ENCODE measurements around the gene LAT.
"Not testable (repeated sequence)": the region's sequence is repeated elsewhere in the genome, so short reads cannot be mapped to it uniquely, and the experiment has no call there.

The LAT gene

GRCh38 chr16:28977703-28978662 lies 6.9 kb upstream of the LAT start:
- peak in 1 of 5 donors; percentile 23 for DNase-seq

DNA sequence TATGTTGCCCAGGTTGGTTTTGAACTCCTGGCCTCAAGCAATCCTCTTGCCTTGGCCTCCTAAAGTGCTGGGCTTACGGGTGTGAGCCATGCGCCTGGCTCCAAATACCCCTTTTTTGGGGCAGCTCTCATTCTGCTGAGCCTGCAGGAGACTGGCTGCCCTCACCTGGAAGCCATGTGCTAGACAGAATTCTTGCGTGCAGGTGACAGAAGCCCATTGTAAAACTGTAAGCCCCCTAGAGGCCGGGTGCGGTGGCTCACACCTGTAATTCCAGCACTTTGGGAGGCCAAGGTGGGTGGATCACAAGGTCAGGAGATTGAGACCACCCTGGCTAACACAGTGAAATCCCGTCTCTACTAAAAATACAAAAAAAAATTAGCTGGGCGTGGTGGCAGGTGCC lies 4.5 kb upstream of the LAT start:
- DNase-seq, result not testable (repeated sequence)

- DNase-seq, result no peak
These were observed 3.9 kb upstream of the LAT start for GRCh38 chr16:28980929-28981328.

GRCh38 chr16:28981517-28981916 lies 3.3 kb upstream of the LAT start:
- peak in 1 of 5 donors; percentile 34 for DNase-seq

GRCh38 chr16:28982418-28982817 lies 2.4 kb upstream of the LAT start:
- DNase-seq, result no peak

GRCh38 chr16:28982949-28983348 lies 1.9 kb upstream of the LAT start:
- DNase-seq, result no peak

- DNase-seq, result no peak
These were observed 1.2 kb upstream of the LAT start for GRCh38 chr16:28983644-28984043.

DNA sequence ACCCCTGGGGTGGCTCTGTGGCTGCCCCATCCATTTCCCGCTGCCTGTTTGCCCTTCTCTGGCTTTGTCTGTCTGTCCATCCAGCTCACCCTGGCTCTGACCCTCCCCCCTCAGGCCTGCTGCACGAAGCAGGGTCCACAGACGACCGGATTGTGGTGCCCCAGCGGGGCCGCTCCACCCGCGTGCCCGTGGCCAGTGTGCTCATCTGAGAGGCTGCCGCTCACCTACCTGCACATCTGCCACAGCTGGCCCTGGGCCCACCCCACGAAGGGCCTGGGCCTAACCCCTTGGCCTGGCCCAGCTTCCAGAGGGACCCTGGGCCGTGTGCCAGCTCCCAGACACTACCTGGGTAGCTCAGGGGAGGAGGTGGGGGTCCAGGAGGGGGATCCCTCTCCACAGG lies 761 bp upstream of the LAT start:
- DNase-seq, result no peak

DNA sequence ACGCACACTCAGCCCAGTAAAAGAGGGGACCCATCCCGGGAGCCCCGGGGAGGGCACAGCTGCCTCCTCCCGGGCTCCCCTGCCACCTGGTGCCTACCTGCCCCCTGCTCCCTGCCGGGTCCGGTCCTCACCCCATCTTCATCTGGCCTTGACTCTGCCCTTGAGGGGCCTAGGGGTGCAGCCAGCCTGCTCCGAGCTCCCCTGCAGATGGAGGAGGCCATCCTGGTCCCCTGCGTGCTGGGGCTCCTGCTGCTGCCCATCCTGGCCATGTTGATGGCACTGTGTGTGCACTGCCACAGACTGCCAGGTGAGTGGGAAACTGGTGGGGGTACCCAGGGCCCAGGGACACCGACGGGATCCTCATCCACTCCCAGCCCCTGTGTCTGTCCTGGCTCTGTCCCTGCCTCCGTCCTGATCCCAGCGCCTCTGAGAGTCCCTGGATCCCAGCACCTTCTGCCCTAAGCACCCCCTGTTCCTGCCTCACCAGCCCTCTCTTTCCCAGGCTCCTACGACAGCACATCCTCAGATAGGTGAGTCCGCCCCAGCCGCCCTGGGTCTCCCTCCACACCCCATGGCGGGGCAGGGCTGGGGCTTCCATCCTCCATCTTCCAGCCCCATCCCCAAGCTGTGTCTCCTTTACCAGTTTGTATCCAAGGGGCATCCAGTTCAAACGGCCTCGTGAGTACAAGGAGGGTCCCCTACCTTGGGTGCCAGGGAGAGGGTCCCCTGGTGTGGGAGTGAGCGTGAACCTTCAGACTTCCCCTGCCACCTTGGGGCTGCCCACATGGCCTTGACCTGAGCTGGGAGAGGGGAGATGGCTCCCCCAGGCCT lies 574 bp downstream of the LAT start:
- DNase-seq, result peak in 1 of 5 donors; percentile 46

- no peak for DNase-seq
These were observed 1.2 kb downstream of the LAT start for GRCh38 chr16:28986046-28986445.

GRCh38 chr16:28986492-28986891 lies 1.6 kb downstream of the LAT start:
- DNase-seq, result peak in 1 of 5 donors; percentile 36

GRCh38 chr16:28987170-28987853 lies 2.5 kb downstream of the LAT start:
- DNase-seq, result no peak

DNA sequence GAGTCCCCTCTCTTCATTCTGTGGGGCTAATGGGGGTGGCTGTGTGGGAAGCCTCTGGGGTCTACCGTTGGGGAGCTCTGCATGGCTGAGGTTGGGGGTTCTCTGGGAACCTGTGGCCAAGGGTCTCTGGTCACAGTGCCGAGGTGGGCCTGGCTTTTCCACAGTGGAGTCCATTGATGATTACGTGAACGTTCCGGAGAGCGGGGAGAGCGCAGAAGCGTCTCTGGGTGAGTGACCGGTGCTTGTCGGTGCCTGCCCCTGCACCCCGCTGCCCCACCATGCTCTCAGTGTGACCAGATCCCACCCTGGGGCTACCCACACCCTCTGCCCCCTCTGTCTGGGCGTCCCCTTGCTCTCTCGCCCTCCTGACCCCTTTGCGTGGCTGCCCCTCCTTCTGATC lies 4.5 kb downstream of the LAT start:
- DNase-seq, result no peak

DNA sequence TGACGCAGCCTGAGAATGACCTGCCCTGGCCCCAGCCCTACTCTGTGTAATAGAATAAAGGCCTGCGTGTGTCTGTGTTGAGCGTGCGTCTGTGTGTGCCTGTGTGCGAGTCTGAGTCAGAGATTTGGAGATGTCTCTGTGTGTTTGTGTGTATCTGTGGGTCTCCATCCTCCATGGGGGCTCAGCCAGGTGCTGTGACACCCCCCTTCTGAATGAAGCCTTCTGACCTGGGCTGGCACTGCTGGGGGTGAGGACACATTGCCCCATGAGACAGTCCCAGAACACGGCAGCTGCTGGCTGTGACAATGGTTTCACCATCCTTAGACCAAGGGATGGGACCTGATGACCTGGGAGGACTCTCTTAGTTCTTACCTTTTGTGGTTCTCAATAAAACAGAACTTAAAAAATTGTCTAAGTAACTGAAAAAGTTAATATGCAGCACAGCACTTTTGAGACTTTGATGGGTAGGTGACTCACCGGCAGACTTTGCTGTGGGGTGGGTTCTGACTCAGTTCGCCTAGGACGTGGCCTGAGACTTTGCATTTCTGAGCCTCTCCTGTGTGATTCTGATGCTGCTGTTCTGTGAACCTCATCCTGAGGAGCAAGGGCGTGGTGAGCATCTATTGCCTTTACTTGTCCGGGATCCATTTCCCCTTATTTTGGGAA lies 5.7 kb downstream of the LAT start:
- DNase-seq, result peak in 1 of 5 donors; percentile 78

DNA sequence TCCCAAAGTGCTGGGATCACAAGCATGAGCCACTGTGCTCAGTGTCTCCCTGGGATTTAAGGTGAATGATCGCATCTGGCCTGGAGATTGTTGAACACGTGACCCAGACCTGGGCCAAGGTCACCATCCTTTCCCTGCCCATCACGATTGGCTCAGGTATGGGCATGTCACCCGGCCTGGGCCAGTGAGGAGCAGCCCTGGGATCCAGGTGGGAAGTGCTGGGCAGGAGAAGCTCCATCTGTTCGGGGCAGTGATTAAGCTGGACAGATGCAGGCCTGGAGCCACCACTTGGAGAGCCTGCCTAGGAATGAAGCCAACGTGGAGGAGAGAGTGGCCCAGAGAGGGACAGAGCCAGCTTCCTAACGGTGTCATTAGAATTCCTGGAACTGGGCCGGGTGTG lies 6.8 kb downstream of the LAT start:
- DNase-seq, result no peak

DNA sequence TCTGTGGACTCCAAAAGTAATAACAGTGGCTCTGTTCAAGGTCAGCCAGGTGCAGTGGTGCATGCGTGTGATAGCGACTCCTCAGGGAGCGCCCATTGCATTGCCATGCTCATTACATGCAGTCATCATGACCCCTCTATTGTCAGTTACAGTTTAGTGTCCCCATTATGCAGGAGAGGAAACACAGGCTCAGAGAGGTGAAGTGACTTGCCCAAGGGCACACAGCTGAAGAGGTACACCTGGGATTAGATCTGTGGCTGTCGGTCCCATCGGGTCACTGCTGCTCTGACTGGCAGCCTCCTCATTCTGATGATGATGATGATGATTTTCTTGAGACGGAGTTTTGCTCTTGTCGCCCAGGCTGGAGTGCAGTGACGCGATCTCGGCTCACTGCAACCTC lies 7.6 kb downstream of the LAT start:
- no peak for DNase-seq

DNA sequence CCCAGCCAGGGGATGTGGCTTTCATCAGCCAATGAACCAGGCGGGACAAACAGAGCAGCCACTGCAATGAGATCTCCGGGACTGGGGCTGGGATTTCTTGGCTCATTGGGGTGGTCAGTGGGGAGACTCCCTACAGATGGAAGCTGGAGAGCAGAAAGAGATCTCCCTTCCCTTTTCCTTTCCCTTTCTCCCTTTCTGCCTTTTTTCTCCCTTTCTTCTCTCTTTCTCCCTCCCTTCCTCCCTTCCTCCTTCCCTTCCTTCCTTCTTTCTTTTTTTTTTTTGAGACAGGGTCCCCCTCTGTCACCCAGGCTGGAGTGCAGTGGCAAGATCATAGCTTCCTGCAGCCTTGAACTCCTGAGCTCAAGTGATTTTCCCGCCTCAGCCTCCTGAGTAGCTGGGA lies 14.0 kb downstream of the LAT start:
- DNase-seq, result no peak

DNA sequence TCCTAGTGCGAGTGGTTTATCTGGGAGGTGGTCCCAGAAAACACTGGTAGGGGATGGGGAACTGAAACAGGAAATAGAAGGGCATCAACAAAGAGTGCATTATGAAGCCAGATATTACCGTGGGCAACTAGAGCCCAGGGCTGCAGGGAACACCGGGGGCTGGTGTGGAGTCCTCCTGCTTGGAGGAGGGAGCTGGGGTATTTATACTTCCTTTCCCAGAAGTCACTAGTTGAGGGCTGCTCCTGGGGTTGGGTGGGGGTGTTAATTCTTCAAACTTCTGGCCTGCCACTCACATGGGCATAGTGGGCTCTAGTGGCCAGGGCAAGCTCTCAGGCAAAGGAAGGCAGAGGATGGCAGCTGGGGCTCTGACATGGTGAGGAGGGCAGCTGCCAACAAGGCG lies 14.7 kb downstream of the LAT start:
- no peak for DNase-seq

DNA sequence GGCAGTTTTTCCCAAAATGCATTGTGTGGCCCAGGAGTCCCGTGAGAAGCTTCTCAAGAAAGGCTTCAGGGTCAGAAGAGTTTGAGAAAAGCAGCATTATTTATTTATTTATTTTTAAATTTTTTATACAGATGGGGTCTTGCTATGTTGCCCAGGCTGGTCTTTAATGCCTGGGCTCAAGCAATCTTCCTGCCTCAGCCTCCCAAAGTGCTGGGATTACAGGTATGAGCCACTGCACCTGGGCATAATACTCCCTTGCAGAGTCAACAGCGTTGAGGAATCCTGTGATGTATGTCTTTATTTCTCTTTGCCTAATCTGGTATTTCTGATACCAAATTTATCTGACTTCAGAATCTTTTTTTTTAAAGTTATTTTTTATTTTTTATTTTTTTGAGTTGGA lies 15.2 kb downstream of the LAT start:
- DNase-seq, result no peak

DNA sequence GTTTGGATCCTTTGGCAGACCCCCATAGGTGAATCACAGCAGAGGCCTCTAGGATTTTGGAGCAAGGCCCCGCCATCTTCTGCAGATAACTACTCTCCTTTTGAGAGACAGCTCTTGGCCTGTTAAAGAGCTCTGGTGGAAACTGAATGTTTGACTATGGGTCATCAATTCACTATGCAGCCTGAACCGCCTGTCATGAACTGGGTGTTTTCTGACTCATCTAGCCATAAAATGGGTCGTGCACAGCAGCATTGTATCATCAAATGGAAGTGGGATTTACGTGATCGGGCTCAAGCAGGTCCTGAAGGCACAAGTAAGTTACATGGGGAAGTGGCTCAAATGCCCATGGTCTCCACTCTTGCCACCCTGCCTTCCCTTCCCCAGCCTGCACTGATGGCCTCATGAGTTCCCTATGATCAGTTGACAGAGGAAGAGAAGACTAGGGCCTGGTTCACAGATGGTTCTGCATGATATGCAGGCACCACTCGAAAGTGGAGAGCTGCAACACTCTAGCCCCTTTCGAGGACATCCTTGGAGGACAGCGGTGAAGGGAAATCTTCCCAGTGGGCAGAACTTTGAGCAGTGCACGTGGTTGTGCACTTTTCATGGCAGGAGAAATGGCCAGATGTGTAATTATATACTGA lies 19.8 kb downstream of the LAT start:
- DNase-seq, result not testable (repeated sequence)

DNA sequence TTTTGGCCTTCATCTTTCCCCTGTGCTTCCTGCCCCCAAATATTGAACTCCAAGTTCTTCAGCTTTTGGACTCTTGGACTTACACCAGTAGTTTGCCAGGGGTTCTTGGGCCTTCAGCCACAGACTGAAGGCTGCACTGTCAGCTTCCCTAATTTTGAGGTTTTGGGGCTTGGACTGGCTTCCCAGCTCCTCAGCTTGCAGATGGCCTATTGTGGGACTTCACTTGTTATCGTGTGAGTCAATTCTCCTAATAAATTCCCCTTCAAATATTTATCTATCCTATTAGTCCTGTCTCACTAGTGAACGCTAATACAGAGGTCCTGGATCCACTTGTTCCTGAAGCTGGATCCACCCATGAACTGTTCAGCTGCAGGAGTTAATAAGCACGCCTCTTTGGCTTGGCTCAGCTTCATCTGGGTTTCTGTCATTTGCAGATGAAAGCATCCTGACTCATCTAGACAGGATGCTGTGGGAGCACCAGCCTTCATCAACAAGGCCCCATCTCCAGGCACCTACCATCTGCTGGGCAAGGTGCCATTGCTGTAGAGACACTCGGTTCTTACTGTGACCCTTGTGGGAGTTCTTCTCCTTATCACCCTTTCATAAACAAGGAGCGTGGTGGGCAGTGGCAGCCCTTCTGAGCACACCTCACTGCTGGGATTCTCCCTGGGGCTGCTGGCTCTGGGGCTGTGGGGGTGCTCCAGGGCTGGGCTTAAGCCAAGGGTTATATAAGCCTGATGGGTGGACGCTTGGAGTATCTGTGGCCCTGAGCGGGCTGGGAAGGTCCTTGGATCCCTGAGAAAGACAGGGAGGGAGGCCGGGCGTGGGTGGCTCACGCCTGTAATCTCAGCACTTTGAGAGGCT lies 23.1 kb downstream of the LAT start:
- peak in 3 of 5 donors; percentile 49 to 91 (median 52) for DNase-seq
